GM23338 (cell line): ENCODE data around the gene GALNT11. TPM values are rescaled to one million over a fixed set of nuclear protein-coding genes. Genes with fewer than 3 reads are reported as not detected.

Source experiments
- ATAC-seq: fragments of 200-7000 bp; cut with Tn5 transposase; 3 replicates; pipeline ENCODE4 v1.9.1; 2020
- DNase-seq: peaks from one replicate; pipeline ENCODE4 v3.0.0-alpha.2; 2015; ENCODE audit warnings: low spot score
- H2AFZ ChIP-seq: fragments of 200-600 bp; sonication (generic); 2 replicates; pipeline ENCODE4 v1.8.0; 2016; ENCODE audit warnings: antibody characterized with exemption, mild to moderate bottlenecking, moderate library complexity
- H3F3A ChIP-seq: fragments of 200-600 bp; sonication (generic); replicated peaks from 2 replicates; pipeline ENCODE4 v1.8.0; 2017; ENCODE audit warnings: antibody characterized with exemption, mixed run types, low read depth
- H3K27ac ChIP-seq: fragments of 200-600 bp; sonication (generic); 2 replicates; pipeline ENCODE4 v1.6.1; 2016; ENCODE audit warnings: low read depth
- H3K27me3 ChIP-seq: fragments of 200-600 bp; sonication (generic); 2 replicates; pipeline ENCODE4 v1.8.0; 2016; ENCODE audit warnings: mild to moderate bottlenecking, mixed run types, moderate library complexity; ENCODE audit not compliant: insufficient read depth
- H3K36me3 ChIP-seq: fragments of 200-600 bp; sonication (generic); 2 replicates; pipeline ENCODE4 v1.8.0; 2016; ENCODE audit warnings: mild to moderate bottlenecking; ENCODE audit not compliant: insufficient read depth
- H3K4me1 ChIP-seq: fragments of 200-600 bp; sonication (generic); 2 replicates; pipeline ENCODE4 v1.8.0; 2016; ENCODE audit warnings: mild to moderate bottlenecking, moderate library complexity; ENCODE audit not compliant: insufficient read depth
- H3K4me2 ChIP-seq: fragments of 200-600 bp; sonication (generic); 2 replicates; pipeline ENCODE4 v1.7.1; 2017; ENCODE audit warnings: mixed run types
- H3K4me3 ChIP-seq: fragments of 200-600 bp; sonication (generic); 2 replicates; pipeline ENCODE4 v1.6.1; 2016; ENCODE audit warnings: mixed run types
- H3K79me2 ChIP-seq: fragments of 200-600 bp; sonication (generic); replicated peaks from 2 replicates; pipeline ENCODE4 v1.8.0; 2017; ENCODE audit warnings: mild to moderate bottlenecking; ENCODE audit not compliant: insufficient read depth
- H3K9me2 ChIP-seq: fragments of 200-600 bp; sonication (generic); 2 replicates; pipeline ENCODE4 v1.8.0; 2017; ENCODE audit not compliant: insufficient read depth
- H4K20me1 ChIP-seq: fragments of 200-600 bp; sonication (generic); replicated peaks from 2 replicates; pipeline ENCODE4 v1.8.0; 2017; ENCODE audit warnings: mild to moderate bottlenecking; ENCODE audit not compliant: insufficient read depth
- H3K27ac Mint-ChIP-seq: 2 replicates; pipeline ENCODE4 v1.8.0; 2020; ENCODE audit warnings: inconsistent platforms, mild to moderate bottlenecking, moderate library complexity, mixed read lengths
- H3K27me3 Mint-ChIP-seq: 3 replicates; pipeline ENCODE4 v1.8.0; 2022; ENCODE audit warnings: low read depth, mild to moderate bottlenecking, moderate library complexity, mixed read lengths, inconsistent platforms; ENCODE audit not compliant: insufficient read depth, poor library complexity
- H3K36me3 Mint-ChIP-seq: 3 replicates; pipeline ENCODE4 v1.8.0; 2021; ENCODE audit warnings: low read depth, mild to moderate bottlenecking, inconsistent platforms, moderate library complexity, mixed read lengths
- H3K4me1 Mint-ChIP-seq: 3 replicates; pipeline ENCODE4 v1.8.0; 2020; ENCODE audit warnings: mild to moderate bottlenecking, inconsistent platforms, mixed read lengths
- H3K4me3 Mint-ChIP-seq: 3 replicates; pipeline ENCODE4 v1.8.0; 2021; ENCODE audit warnings: moderate library complexity, mild to moderate bottlenecking, inconsistent platforms, mixed read lengths
- H3K9me3 Mint-ChIP-seq: 3 replicates; pipeline ENCODE4 v1.8.0; 2020; ENCODE audit warnings: moderate library complexity, mild to moderate bottlenecking, inconsistent platforms, mixed read lengths
- CREB1 ChIP-seq: fragments of 250-450 bp; sonication (Bioruptor Pico); IDR thresholded peaks from 2 replicates; pipeline ENCODE4 v1.5.0; 2020; ENCODE audit warnings: low read depth, mild to moderate bottlenecking, moderate library complexity
- EZH2 ChIP-seq: fragments of 200-600 bp; sonication (generic); IDR thresholded peaks from one replicate; pipeline ENCODE4 v1.8.0; 2017; ENCODE audit warnings: antibody characterized with exemption, mild to moderate bottlenecking, low read depth; ENCODE audit not compliant: unreplicated experiment
- EZH2phosphoT487 ChIP-seq: fragments of 200-600 bp; sonication (generic); IDR thresholded peaks from one replicate; pipeline ENCODE4 v1.8.1; 2018; ENCODE audit warnings: antibody characterized with exemption; ENCODE audit not compliant: unreplicated experiment
- JUNB ChIP-seq: IDR thresholded peaks from one replicate; pipeline ENCODE4 v1.6.1; 2016; ENCODE audit warnings: antibody characterized with exemption; ENCODE audit not compliant: unreplicated experiment
- NANOG ChIP-seq: IDR thresholded peaks from 2 replicates; pipeline ENCODE4 v1.6.1; 2016; ENCODE audit warnings: antibody characterized with exemption, borderline replicate concordance
- POLR2AphosphoS5 ChIP-seq: IDR thresholded peaks from 2 replicates; pipeline ENCODE4 v1.6.1; 2016; ENCODE audit warnings: antibody characterized with exemption, low read depth
- STAT1 ChIP-seq: IDR thresholded peaks from one replicate; pipeline ENCODE4 v1.6.1; 2016; ENCODE audit warnings: antibody characterized with exemption; ENCODE audit not compliant: unreplicated experiment
- ZNF114 ChIP-seq: fragments of 250-450 bp; sonication (Bioruptor Pico); IDR thresholded peaks from 2 replicates; pipeline ENCODE4 v1.5.0; 2020; ENCODE audit warnings: mild to moderate bottlenecking, moderate library complexity
- ZNF331 ChIP-seq: fragments of 250-450 bp; sonication (Bioruptor Pico); IDR thresholded peaks from 2 replicates; pipeline ENCODE4 v1.5.0; 2020; ENCODE audit warnings: low read depth, mild to moderate bottlenecking, moderate library complexity
- polyA plus RNA-seq: library from polyadenylated mRNA; unstranded; fragments of >200 nt; fragmentation: Nextera tagmentation; extraction: Ambion mirVana; gene quantifications from 2 replicates; pipeline ENCODE4 v1.2.1, GENCODE V29; 2016
- total RNA-seq: library from RNA; depleted of rRNA; stranded (reverse); fragments of >200 nt; shearing (Covaris generic); gene quantifications from 2 replicates; pipeline ENCODE4 v1.2.3, GENCODE V29; 2014
- TF ChIP-seq, protein P1 (sequence below): IDR thresholded peaks from one replicate; pipeline ENCODE4 v1.6.1; 2018; ENCODE audit warnings: antibody characterized with exemption; ENCODE audit not compliant: unreplicated experiment
- TF ChIP-seq, protein P2 (sequence below): fragments of 250-450 bp; sonication (Bioruptor Pico); IDR thresholded peaks from 2 replicates; pipeline ENCODE4 v1.5.0; 2020; ENCODE audit warnings: mild to moderate bottlenecking, moderate library complexity
- TF ChIP-seq, protein P3 (sequence below), 2 experiments: fragments of 200-600 bp in 1 of 2; sonication (generic) in 1 of 2; conservative IDR thresholded peaks; 2 replicates each; pipeline versions ENCODE4 v1.5.1 to v1.6.1; 2016 to 2017; ENCODE audit warnings: antibody characterized with exemption in 2 of 2, low read depth in 2 of 2, mild to moderate bottlenecking in 2 of 2, moderate library complexity in 1 of 2
- TF ChIP-seq, protein P4 (sequence below): IDR thresholded peaks from 2 replicates; pipeline ENCODE4 v1.6.1; 2016; ENCODE audit warnings: antibody characterized with exemption

Gene GALNT11
- total and polyA plus RNA-seq, 2 experiments from 2014 or later: 16.1 to 33.6 TPM

DNA sequence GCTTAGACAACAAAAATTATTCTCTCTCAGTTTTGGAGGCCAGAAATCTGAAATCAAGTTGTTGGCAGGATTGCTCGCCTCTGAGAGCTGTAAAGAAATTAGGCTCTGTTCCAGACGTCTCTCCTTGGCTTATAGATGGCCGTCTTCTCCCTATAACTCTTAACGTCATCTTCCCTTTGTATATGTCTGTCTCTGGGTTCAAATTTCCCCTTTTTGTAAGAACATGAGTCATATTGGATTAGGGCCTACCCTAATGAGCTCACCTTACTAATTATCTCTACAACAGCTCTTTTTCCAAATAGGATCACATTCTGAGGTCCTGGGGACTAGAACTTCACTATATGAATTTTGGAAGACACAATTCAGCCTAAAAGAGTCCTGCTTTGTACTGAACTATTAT lies 46.9 kb upstream of the GALNT11 start:
- Histone ChIP-seq H4K20me1 (no peaks in the 10 kb centered on the region), H2AFZ (no peak overlapping the region), H3K27me3 (no peaks in the 10 kb centered on the region), H3K4me2 (no peak overlapping the region), H3K36me3 (no peaks in the 10 kb centered on the region), H3K9me2 (no peaks in the 10 kb centered on the region), H3K4me3 (no peak overlapping the region), H3K27ac (no peak overlapping the region), H3K79me2 (no peaks in the 10 kb centered on the region), H3K4me1 (no peaks in the 10 kb centered on the region), H3F3A (no peaks in the 10 kb centered on the region)
- Mint-ChIP-seq H3K36me3 (peaks cover 4% of the 10 kb centered on the region; the same call in 2 of the 3 replicates), H3K27ac (no peak overlapping the region), H3K27me3 (no peaks in the 10 kb centered on the region), H3K4me3 (no peak overlapping the region), H3K4me1 (no peaks in the 10 kb centered on the region), H3K9me3 (peaks cover 5% of the 10 kb centered on the region)
- ATAC-seq (no peak), DNase-seq (no peak)
- TF ChIP-seq EZH2phosphoT487 (no peak), ZNF114 (CRISPR knock-in tag) (no peak), EZH2 (no peak), NANOG (no peak), POLR2AphosphoS5 (no peak), ZNF331 (CRISPR knock-in tag) (no peak), CREB1 (CRISPR knock-in tag) (no peak), STAT1 (no peak), JUNB (no peak)
- TF ChIP-seq, protein P1, sequence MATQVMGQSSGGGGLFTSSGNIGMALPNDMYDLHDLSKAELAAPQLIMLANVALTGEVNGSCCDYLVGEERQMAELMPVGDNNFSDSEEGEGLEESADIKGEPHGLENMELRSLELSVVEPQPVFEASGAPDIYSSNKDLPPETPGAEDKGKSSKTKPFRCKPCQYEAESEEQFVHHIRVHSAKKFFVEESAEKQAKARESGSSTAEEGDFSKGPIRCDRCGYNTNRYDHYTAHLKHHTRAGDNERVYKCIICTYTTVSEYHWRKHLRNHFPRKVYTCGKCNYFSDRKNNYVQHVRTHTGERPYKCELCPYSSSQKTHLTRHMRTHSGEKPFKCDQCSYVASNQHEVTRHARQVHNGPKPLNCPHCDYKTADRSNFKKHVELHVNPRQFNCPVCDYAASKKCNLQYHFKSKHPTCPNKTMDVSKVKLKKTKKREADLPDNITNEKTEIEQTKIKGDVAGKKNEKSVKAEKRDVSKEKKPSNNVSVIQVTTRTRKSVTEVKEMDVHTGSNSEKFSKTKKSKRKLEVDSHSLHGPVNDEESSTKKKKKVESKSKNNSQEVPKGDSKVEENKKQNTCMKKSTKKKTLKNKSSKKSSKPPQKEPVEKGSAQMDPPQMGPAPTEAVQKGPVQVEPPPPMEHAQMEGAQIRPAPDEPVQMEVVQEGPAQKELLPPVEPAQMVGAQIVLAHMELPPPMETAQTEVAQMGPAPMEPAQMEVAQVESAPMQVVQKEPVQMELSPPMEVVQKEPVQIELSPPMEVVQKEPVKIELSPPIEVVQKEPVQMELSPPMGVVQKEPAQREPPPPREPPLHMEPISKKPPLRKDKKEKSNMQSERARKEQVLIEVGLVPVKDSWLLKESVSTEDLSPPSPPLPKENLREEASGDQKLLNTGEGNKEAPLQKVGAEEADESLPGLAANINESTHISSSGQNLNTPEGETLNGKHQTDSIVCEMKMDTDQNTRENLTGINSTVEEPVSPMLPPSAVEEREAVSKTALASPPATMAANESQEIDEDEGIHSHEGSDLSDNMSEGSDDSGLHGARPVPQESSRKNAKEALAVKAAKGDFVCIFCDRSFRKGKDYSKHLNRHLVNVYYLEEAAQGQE: no peak
- TF ChIP-seq, protein P2, sequence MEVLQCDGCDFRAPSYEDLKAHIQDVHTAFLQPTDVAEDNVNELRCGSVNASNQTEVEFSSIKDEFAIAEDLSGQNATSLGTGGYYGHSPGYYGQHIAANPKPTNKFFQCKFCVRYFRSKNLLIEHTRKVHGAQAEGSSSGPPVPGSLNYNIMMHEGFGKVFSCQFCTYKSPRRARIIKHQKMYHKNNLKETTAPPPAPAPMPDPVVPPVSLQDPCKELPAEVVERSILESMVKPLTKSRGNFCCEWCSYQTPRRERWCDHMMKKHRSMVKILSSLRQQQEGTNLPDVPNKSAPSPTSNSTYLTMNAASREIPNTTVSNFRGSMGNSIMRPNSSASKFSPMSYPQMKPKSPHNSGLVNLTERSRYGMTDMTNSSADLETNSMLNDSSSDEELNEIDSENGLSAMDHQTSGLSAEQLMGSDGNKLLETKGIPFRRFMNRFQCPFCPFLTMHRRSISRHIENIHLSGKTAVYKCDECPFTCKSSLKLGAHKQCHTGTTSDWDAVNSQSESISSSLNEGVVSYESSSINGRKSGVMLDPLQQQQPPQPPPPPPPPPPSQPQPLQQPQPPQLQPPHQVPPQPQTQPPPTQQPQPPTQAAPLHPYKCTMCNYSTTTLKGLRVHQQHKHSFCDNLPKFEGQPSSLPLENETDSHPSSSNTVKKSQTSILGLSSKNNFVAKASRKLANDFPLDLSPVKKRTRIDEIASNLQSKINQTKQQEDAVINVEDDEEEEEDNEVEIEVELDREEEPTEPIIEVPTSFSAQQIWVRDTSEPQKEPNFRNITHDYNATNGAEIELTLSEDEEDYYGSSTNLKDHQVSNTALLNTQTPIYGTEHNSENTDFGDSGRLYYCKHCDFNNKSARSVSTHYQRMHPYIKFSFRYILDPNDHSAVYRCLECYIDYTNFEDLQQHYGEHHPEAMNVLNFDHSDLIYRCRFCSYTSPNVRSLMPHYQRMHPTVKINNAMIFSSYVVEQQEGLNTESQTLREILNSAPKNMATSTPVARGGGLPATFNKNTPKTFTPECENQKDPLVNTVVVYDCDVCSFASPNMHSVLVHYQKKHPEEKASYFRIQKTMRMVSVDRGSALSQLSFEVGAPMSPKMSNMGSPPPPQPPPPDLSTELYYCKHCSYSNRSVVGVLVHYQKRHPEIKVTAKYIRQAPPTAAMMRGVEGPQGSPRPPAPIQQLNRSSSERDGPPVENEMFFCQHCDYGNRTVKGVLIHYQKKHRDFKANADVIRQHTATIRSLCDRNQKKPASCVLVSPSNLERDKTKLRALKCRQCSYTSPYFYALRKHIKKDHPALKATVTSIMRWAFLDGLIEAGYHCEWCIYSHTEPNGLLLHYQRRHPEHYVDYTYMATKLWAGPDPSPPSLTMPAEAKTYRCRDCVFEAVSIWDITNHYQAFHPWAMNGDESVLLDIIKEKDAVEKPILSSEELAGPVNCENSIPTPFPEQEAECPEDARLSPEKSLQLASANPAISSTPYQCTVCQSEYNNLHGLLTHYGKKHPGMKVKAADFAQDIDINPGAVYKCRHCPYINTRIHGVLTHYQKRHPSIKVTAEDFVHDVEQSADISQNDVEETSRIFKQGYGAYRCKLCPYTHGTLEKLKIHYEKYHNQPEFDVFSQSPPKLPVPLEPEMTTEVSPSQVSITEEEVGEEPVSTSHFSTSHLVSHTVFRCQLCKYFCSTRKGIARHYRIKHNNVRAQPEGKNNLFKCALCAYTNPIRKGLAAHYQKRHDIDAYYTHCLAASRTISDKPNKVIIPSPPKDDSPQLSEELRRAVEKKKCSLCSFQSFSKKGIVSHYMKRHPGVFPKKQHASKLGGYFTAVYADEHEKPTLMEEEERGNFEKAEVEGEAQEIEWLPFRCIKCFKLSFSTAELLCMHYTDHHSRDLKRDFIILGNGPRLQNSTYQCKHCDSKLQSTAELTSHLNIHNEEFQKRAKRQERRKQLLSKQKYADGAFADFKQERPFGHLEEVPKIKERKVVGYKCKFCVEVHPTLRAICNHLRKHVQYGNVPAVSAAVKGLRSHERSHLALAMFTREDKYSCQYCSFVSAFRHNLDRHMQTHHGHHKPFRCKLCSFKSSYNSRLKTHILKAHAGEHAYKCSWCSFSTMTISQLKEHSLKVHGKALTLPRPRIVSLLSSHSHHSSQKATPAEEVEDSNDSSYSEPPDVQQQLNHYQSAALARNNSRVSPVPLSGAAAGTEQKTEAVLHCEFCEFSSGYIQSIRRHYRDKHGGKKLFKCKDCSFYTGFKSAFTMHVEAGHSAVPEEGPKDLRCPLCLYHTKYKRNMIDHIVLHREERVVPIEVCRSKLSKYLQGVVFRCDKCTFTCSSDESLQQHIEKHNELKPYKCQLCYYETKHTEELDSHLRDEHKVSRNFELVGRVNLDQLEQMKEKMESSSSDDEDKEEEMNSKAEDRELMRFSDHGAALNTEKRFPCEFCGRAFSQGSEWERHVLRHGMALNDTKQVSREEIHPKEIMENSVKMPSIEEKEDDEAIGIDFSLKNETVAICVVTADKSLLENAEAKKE (CRISPR knock-in tag): no peak
- TF ChIP-seq, protein P3, sequence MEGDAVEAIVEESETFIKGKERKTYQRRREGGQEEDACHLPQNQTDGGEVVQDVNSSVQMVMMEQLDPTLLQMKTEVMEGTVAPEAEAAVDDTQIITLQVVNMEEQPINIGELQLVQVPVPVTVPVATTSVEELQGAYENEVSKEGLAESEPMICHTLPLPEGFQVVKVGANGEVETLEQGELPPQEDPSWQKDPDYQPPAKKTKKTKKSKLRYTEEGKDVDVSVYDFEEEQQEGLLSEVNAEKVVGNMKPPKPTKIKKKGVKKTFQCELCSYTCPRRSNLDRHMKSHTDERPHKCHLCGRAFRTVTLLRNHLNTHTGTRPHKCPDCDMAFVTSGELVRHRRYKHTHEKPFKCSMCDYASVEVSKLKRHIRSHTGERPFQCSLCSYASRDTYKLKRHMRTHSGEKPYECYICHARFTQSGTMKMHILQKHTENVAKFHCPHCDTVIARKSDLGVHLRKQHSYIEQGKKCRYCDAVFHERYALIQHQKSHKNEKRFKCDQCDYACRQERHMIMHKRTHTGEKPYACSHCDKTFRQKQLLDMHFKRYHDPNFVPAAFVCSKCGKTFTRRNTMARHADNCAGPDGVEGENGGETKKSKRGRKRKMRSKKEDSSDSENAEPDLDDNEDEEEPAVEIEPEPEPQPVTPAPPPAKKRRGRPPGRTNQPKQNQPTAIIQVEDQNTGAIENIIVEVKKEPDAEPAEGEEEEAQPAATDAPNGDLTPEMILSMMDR (conservative IDR thresholded peaks at IDR 0.05; ENCODE audit: low read depth in 2 of 2): no peak
- TF ChIP-seq, protein P4, sequence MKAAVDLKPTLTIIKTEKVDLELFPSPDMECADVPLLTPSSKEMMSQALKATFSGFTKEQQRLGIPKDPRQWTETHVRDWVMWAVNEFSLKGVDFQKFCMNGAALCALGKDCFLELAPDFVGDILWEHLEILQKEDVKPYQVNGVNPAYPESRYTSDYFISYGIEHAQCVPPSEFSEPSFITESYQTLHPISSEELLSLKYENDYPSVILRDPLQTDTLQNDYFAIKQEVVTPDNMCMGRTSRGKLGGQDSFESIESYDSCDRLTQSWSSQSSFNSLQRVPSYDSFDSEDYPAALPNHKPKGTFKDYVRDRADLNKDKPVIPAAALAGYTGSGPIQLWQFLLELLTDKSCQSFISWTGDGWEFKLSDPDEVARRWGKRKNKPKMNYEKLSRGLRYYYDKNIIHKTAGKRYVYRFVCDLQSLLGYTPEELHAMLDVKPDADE: no peak
